ENCODE data around the gene IQGAP3.

IQGAP3 gene

DNA sequence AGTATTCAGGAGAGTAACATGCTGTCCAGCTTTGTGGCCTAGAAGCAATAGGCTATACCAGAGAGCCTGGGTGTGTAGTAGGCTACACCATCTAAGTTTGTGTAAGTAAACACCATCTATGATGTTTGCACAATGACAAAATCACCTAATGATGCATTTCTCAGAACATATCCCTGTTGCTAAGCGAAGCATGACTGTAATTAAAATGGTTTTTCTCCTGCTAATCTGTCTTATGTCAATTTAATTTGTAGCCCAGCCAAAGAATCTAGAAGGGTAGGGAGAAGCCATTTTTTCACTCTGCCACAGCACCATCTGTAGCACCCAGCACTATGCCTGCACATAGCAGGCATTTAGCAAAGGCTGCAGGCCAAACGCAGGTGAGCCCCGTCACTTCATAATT lies 5.2 kb upstream of the IQGAP3 start:
- intact Hi-C loops (cut with DNase I; ENCODE audit: low total_unique reads) = no loop called here
- DNase-seq = no peak
- Histone ChIP-seq H3K4me1 (peaks cover 0 to 3% (median 1%) of the 10 kb centered on the region in 4 donors), H3K9me3 (no peaks in the 10 kb centered on the region), H3K36me3 (no peaks in the 10 kb centered on the region), H3K27ac (no peak overlapping the region), H3K4me3 (no peak overlapping the region), H3K27me3 (no peaks in the 10 kb centered on the region)
- TF ChIP-seq CTCF (IDR thresholded peaks at IDR 0.05) = no peak

GRCh38 chr1:156574039-156574633 lies 1.8 kb upstream of the IQGAP3 start:
- Histone ChIP-seq H3K27me3 (no peaks in the 10 kb centered on the region), H3K36me3 (no peaks in the 10 kb centered on the region), H3K4me3 (no peak overlapping the region), H3K9me3 (no peaks in the 10 kb centered on the region), H3K27ac (no peak overlapping the region), H3K4me1 (peaks cover 0 to 16% (median 7%) of the 10 kb centered on the region in 4 donors)
- no peak for DNase-seq
- intact Hi-C loops (cut with DNase I; ENCODE audit: low total_unique reads) = loop anchor here (5.0 kb wide), 1 partner anchor 57 kb away; no protein-coding TSS in a partner anchor
- TF ChIP-seq CTCF (IDR thresholded peaks at IDR 0.05) = no peak

DNA sequence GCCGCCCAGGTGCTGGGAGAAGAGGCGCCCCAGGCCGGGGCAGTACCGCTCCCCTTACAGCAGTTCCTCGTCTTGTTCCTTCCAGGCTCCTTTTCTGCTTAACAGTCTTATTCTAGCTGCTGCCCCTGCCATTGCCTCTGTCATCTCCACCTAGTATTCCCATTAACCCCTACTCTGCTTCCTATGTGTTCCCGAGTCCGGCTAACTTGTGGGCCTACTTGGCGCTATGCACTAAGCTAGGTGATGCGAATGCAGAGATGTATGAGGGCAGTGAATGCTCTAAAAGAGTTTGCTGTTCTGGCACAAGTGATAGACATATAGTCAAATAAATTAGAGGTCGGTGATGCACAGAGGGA lies 276 bp upstream of the IQGAP3 start:
- H3K9me3 ChIP-seq = no peaks in the 10 kb centered on the region
- H3K4me1 ChIP-seq = peaks cover 0 to 16% (median 7%) of the 10 kb centered on the region in 4 donors
- H3K27me3 ChIP-seq = no peaks in the 10 kb centered on the region
- H3K36me3 ChIP-seq = no peaks in the 10 kb centered on the region
- H3K27ac ChIP-seq = no peak overlapping the region
- intact Hi-C loops (cut with DNase I; ENCODE audit: low total_unique reads) = loop anchor here (5.0 kb wide), 1 partner anchor 55 kb away; no protein-coding TSS in a partner anchor
- no peak for TF ChIP-seq CTCF (IDR thresholded peaks at IDR 0.05)
- no peak for DNase-seq
- H3K4me3 ChIP-seq = peak overlapping the region; percentile 31 to 43

DNA sequence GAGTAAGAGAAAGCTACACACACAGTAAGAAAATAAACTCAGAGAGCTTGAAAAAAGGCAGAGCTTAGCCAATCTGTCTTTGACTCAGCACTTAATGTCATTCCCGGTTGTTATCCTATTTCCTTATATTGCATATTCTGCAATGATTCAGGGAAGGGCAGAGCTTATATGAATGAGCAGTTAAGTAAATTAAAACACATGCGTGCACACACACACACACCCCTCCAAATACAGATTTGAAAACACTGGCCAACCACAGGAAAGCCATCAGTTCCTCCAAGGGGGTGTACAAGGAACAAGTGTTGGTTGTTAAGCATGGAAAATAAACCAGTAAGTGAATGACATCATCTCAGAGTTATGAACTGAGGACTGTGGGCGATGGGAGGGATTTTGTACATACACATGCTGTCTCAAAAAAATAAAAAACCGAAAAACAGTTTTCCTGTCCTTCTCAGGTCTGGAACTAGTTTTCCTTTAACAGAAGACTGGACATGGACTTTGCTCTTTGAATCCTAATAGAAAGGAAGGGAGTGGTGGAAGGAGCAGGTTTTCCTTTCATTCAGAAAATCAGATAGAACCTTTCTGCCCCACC lies 1.0 kb downstream of the IQGAP3 start:
- H3K27ac ChIP-seq = no peak overlapping the region
- DNase-seq = no peak
- intact Hi-C loops (cut with DNase I; ENCODE audit: low total_unique reads) = loop anchor here (5.0 kb wide), 1 partner anchor 54 kb away; no protein-coding TSS in a partner anchor

GRCh38 chr1:156566436-156566835 lies 5.9 kb downstream of the IQGAP3 start:
- no peak for DNase-seq
- Histone ChIP-seq H3K4me3 (no peak overlapping the region), H3K27ac (no peak overlapping the region), H3K36me3 (no peaks in the 10 kb centered on the region), H3K4me1 (peaks cover 0 to 2% (median 0%) of the 10 kb centered on the region in 4 donors), H3K27me3 (no peaks in the 10 kb centered on the region), H3K9me3 (no peaks in the 10 kb centered on the region)
- intact Hi-C loops (cut with DNase I; ENCODE audit: low total_unique reads) = no loop called here
- TF ChIP-seq CTCF (IDR thresholded peaks at IDR 0.05) = no peak

More for the DNA sequence above, 1.0 kb downstream of the IQGAP3 start:
- no peak overlapping the region for H3K4me3 ChIP-seq
- H3K4me1 ChIP-seq = peaks cover 0 to 16% (median 7%) of the 10 kb centered on the region in 4 donors
- H3K27me3 ChIP-seq = no peaks in the 10 kb centered on the region
- H3K36me3 ChIP-seq = no peaks in the 10 kb centered on the region
- no peak for TF ChIP-seq CTCF (IDR thresholded peaks at IDR 0.05)
- no peaks in the 10 kb centered on the region for H3K9me3 ChIP-seq
